GM18508 (cell line): Measurements from ENCODE around the gene CDKN1A.

ENCODE experiments used
- ATAC-seq: cut with Tn5 transposase; IDR thresholded peaks from one replicate; pipeline ENCODE4 v1.9.1; 2021; ENCODE audit warnings: moderate number of reproducible peaks; ENCODE audit not compliant: insufficient read depth, unreplicated experiment

CDKN1A gene

DNA sequence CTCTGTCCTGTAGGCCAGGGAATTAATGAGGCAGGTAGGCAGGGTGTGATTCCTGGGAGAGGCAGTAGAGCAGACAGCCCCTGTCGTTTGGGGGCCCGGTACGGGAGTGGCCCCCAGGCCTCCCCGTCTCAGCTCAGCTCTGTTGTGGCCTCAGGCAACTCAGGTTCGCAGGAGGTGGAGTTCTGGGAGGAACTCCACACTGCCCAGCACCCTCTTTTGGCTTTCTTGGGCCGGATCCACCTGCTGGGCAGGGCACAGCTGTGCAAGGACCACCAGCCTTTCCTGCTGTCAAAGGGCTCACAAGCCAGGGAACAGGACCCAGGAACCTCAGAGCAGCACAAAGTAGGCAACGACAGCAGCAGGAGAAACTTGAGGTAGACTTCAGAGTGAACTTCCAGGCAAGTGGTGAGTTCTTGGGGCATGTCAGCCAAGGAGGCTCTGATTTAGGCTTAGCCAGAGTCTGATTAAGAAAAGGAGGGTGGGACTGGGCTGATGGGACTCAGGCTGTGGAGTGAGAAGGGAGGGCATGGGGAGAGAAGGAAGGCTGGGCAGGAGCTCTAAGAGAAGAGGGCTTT lies 56.1 kb downstream of the CDKN1A start:
- no peak for ATAC-seq

GRCh38 chr6:36735110-36736071 lies 56.9 kb downstream of the CDKN1A start:
- ATAC-seq, result no peak
